Fibroblast of skin of left quadriceps (primary cell): ENCODE measurements around the gene FRMD4A.
A peak's percentile ranks its signal among the peaks of the same experiment; 100 is the strongest.
"Not testable (repeated sequence)": the region's sequence is repeated elsewhere in the genome, so short reads cannot be mapped to it uniquely, and the experiment has no call there.

ENCODE experiments used
- DNase-seq, 2 experiments: peaks; one replicate each; pipeline ENCODE4 v3.0.0-alpha.2; 2013; ENCODE audit warnings: low read depth in 2 of 2

Gene FRMD4A

GRCh38 chr10:13851906-13852305 lies 478.8 kb downstream of the FRMD4A start:
- no peak for DNase-seq

GRCh38 chr10:13848520-13849445 lies 481.9 kb downstream of the FRMD4A start:
- DNase-seq = no peak

- DNase-seq = no peak
These were observed 483.5 kb downstream of the FRMD4A start for GRCh38 chr10:13847201-13847631.

- no peak for DNase-seq
These were observed 484.8 kb downstream of the FRMD4A start for GRCh38 chr10:13845897-13846296.

GRCh38 chr10:13844651-13845050 lies 486.1 kb downstream of the FRMD4A start:
- DNase-seq = no peak

GRCh38 chr10:13842117-13842516 lies 488.6 kb downstream of the FRMD4A start:
- DNase-seq = no peak

- DNase-seq = no peak
These were observed 490.7 kb downstream of the FRMD4A start for GRCh38 chr10:13840036-13840435.

- DNase-seq = peak; percentile 35 to 41
These were observed 491.2 kb downstream of the FRMD4A start for GRCh38 chr10:13839430-13839990.

- no peak for DNase-seq
These were observed 491.7 kb downstream of the FRMD4A start for GRCh38 chr10:13839030-13839429.

- no peak for DNase-seq
These were observed 492.8 kb downstream of the FRMD4A start for GRCh38 chr10:13837966-13838365.

GRCh38 chr10:13834581-13835286 lies 496.0 kb downstream of the FRMD4A start:
- DNase-seq = no peak

- DNase-seq = no peak
These were observed 499.0 kb downstream of the FRMD4A start for GRCh38 chr10:13831711-13832141.

- no peak for DNase-seq
These were observed 500.3 kb downstream of the FRMD4A start for GRCh38 chr10:13830385-13830784.

GRCh38 chr10:13829790-13830189 lies 500.9 kb downstream of the FRMD4A start:
- no peak for DNase-seq

GRCh38 chr10:13828284-13828683 lies 502.4 kb downstream of the FRMD4A start:
- DNase-seq = not testable (repeated sequence)

- peak in 1 of 2 experiments; percentile 24 for DNase-seq
These were observed 503.5 kb downstream of the FRMD4A start for GRCh38 chr10:13827076-13827797.

- DNase-seq = no peak
These were observed 506.9 kb downstream of the FRMD4A start for GRCh38 chr10:13823709-13824405.

GRCh38 chr10:13823096-13823708 lies 507.5 kb downstream of the FRMD4A start:
- DNase-seq = no peak

GRCh38 chr10:13822490-13822889 lies 508.2 kb downstream of the FRMD4A start:
- DNase-seq = no peak

- DNase-seq = no peak
These were observed 509.8 kb downstream of the FRMD4A start for GRCh38 chr10:13820964-13821337.
